ENCODE data around the gene NUP88.

DNA sequence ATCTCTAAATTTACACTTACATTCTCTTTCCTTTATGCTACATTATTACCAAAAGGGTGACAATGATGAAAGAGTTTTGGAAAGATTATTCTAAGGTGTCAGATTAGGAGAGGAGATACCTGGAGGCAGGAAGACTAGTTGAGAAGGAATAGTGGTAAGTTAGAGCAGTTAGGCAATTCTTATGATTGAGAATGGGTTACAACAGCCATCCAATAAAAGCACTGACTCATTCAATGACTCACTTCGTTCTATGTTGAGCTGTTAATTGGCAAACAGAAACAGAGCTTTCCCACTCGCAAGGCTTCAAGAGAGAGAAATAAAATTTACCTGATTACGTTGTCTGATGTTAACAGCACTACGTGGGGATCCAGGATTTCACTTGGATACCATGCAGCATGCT, 5.8 kb downstream of the NUP88 start:
- TF ChIP-seq, protein P1, sequence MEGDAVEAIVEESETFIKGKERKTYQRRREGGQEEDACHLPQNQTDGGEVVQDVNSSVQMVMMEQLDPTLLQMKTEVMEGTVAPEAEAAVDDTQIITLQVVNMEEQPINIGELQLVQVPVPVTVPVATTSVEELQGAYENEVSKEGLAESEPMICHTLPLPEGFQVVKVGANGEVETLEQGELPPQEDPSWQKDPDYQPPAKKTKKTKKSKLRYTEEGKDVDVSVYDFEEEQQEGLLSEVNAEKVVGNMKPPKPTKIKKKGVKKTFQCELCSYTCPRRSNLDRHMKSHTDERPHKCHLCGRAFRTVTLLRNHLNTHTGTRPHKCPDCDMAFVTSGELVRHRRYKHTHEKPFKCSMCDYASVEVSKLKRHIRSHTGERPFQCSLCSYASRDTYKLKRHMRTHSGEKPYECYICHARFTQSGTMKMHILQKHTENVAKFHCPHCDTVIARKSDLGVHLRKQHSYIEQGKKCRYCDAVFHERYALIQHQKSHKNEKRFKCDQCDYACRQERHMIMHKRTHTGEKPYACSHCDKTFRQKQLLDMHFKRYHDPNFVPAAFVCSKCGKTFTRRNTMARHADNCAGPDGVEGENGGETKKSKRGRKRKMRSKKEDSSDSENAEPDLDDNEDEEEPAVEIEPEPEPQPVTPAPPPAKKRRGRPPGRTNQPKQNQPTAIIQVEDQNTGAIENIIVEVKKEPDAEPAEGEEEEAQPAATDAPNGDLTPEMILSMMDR (IDR thresholded peaks at IDR 0.05): no peak
- TF ChIP-seq POLR2A (IDR thresholded peaks at IDR 0.05) (no peak), EP300 (IDR thresholded peaks at IDR 0.05) (no peak)

Data from ovary (tissue), 3 donors.